ENCODE data around the gene ZNF284.
"Not testable (repeated sequence)": the region's sequence is repeated elsewhere in the genome, so short reads cannot be mapped to it uniquely, and the experiment has no call there.

The ZNF284 gene

GRCh38 chr19:44111910-44112463, 40.0 kb downstream of the ZNF284 start:
- peak; percentile 51 for DNase-seq (ENCODE audit: low spot score)

- no peak for DNase-seq (ENCODE audit: low spot score)
These were observed 40.8 kb downstream of the ZNF284 start for GRCh38 chr19:44112802-44113137.

DNA sequence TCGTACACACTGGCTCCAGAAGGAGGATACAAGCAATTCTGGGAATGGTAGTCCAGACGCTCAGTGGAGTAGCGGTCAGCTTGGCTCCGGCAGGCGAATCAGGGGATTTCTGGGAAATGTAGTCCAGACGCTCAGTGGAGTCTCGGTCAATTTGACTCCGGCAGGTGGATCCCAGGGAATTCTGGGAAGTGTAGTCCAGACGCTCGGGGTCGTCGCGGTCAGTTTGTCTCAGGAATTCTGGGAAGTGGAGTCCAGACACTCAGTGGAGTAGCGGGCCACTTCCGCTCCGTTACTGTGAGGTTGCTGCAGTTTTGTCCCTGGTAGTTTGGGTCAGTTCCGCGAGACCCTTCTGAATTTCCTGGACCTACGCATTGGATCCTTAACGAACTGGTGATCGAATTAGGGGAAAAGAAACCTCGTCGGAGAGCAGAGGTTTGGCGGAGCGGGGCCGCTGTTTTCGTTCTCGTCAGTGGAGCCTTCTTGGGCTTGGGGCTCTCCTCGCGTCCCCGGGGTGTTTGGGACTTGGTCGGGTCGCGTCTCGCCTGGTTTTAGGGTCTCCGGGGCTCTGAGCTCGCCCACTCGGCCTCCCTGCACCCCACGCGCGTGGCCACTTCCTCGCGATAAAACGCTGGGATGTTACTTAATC, 41.3 kb downstream of the ZNF284 start, which contains the start of gene ZNF225:
TSS of gene ZNF225 (plus strand) at position 262 of the 646 bp plus-strand sequence. CDS start 2,429 bp downstream, outside the sequence.
- peak; percentile 90 for DNase-seq (ENCODE audit: low spot score)

- DNase-seq (ENCODE audit: low spot score): peak; percentile 16
These were observed 41.9 kb downstream of the ZNF284 start for GRCh38 chr19:44113784-44114390.

GRCh38 chr19:44121162-44121561, 49.2 kb downstream of the ZNF284 start:
- DNase-seq (ENCODE audit: low spot score): not testable (repeated sequence)

DNA sequence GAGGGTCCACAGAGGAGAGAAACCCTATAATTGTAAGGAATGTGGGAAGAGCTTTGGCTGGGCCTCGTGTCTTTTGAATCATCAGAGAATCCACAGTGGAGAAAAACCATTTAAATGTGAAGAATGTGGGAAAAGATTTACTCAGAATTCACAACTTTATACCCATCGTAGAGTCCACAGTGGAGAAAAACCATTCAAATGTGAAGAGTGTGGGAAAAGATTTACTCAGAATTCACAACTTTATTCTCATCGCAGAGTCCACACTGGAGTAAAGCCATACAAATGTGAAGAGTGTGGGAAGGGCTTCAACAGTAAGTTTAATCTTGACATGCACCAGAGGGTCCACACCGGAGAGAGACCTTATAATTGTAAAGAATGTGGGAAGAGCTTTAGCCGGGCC, 60.0 kb downstream of the ZNF284 start:
- DNase-seq (ENCODE audit: low spot score): no peak
